ENCODE results near the gene CA14.
A peak's percentile ranks its signal among the peaks of the same experiment; 100 is the strongest.
"Not testable (repeated sequence)": the region's sequence is repeated elsewhere in the genome, so short reads cannot be mapped to it uniquely, and the experiment has no call there.

CA14 gene

DNA sequence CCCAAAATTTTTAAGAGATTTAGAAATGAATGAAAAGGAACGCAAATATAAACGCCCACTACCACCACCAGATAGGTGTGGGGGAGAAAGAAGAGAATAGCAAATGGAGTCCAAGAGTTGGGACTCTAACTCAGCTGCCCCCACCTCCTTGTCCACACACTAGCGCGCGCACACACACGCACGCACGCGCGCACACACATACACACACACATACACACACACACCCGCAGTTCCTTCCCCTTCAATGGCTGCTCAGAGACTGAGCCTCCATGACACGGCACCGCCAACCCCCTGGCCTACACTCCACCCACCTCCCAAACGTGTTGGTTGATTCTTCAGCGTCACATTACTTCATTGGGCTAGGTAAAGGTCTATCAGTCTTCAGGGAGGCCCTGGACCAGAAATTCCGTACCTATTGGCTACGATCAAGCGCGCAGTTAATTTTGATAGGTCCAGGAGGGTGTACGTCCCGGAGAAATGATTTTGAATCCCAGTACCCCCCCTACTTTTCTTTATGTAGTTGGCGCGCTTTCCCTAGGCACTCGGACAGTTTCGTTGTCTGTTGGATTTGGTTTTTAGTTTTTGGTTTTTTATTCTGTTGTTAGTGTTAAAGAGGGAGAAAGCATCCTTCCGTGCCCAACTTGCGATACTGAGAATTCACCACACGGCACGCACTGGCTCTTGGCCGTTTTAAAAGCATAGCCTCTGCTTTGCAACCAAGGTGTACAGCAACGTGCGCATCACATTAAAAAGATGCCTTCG is 21.5 kb upstream of the CA14 start, which contains the start of gene ANP32E:
ANP32E (minus strand) TSS at position 261 of the 762 bp plus-strand sequence. CDS start 326 bp downstream, outside the sequence.
- DNase-seq (ENCODE audit: low read depth in 2 of 2), result peak; percentile 86 to 88

DNA sequence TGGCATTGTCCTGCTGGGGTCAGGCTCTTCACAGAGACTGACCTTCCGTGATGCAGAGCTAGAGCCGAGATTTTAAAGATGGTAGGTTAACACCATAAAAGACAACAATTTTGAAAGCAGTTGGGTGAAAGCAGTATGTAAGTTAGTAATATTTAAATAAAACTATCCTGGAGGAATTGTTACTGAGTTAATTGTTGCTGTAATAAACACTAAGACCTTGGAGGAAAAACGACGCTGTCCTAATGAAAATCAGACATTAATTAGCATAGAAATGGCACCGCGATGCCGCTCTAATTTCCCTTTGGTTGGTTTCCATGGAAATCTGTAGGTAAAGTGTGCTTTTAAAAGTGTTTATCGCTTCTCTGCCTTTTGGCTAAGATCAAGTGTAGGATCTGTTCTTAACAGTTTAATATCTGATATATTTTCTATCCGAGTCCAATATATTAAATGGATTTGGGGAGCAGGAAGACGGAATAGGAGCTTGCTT is 20.9 kb upstream of the CA14 start:
- no peak for DNase-seq (ENCODE audit: low read depth in 2 of 2)

DNA sequence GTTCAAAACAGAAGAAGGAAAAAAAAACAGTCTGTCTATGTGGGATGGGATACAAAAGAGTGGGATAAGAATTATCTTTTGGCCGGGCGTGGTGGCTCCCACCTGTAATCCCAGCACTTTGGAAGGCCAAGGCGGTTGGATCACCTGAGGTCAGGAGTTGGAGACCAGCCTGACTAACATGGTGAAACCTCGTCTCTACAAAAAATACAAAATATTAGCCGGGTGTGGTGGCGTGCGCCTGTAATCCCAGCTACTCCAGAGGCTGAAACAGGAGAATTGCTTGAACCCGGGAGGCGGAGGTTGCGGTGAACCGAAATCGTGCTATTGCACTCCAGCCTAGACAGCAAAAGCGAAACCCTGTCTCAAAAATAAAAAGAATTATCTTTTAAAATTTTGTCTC is 20.4 kb upstream of the CA14 start:
- not testable (repeated sequence) for DNase-seq (ENCODE audit: low read depth in 2 of 2)

DNA sequence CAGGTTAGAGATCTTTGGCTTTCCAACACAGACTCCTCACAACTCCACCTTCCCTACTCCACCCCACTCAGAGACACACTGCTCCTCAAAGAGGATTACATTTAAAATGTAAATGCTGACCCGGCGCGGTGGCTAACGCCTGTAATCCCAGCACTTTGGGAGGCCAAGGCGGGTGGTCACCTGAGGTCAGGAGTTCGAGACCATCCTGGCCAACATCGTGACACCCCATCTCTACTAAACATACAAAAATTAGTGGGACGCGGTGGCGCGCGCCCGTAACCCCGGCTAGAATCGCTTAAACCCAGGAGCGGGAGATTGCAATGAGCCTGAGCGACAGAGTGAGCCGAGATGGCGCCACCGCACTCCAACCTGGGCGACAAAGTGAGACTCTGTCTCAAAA is 19.8 kb upstream of the CA14 start:
- DNase-seq (ENCODE audit: low read depth in 2 of 2), result no peak

DNA sequence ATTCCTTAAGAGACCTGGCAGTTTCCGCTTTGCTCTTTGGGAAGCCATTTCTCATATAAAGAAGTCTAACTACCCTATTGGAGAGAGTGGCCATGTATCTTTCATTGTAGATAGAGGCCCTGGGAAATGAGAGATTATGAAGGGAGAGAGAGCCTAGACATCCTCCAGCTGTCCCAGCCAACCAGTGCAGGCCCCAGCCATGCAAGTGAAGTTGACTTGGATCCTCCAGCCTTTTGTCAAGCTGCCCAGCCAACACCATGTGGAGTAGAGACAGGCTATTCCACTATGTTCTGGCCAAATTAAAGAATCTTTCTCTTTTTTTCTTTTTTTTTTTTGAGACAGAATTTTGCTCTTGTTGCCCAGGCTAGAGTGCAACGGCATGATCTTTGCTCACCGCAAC is 14.6 kb upstream of the CA14 start:
- DNase-seq (ENCODE audit: low read depth in 2 of 2), result no peak

DNA sequence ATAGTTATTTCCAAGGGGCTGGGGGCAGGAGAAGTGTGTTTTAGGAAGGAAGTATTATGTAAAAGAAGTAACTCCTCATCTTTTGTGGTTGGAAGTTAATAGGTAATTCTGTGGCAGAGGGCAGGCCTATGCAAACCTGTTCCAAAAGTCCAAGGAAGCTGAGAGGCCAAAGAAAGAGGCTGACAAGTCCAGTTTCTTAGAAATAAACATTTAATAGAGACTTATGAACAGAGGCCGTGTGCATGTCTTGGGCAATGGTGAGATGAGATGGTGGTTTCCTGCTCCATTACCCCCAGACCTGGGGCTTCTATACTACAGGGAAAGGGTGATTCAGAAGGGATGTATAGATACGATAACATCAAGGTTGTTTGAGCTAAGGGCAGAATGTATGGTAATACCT is 7.6 kb upstream of the CA14 start:
- no peak for DNase-seq (ENCODE audit: low read depth in 2 of 2)

DNA sequence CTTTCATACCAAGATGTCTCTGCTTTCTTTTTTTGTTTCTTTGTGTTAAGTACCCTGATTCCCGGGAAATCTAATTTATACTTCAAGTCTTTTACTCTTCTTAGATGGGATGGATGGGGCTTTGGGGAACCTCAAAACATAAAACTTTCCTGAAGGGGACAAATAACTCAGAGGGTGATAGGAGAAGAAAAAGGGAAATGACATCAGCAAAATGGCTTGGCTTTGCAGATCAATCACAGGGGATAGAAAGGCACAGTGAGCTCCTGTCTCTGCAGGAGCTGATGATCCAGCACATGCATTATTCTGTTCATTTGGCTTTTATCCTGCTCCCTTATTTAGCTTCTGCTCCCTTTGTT is 1.4 kb upstream of the CA14 start:
- DNase-seq (ENCODE audit: low read depth in 2 of 2), result no peak

DNA sequence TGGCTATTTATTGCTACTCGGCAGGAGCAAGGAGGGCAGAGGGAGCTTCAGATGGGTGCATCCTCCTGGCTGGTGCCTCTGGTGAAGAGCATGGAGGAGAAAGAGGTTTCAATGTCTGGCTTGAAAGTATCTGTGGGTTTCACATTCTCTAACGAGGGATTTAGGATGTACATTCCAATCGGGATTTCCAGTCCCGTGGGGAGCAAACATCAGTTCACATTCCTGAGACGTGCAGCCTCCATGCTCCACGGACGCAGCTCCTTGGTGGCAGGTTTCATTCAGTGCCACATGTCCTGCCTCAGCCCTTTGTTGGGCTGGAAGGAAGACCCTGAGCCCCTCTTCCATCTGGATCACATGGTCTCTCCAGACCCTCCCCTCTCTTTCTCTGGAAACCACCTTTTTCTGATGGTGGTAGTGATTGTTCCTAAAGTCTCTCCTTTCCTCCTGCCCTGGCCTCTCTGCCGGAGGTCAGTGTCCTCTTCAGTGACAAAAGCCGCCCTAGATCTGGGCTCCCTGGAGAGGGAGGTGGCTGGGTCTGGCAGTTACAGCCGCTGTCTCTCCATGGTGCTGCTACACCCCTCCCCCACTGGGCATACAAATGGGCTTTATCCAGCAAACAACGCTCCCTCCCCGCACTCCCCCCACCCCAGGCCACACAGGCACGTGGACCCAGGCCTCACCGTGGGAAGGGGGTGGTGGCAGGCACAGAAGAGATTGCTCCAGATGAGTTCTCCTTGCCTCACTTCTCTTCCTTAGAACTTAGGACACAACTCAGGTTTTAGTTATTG is 826 bp upstream of the CA14 start:
- no peak for DNase-seq (ENCODE audit: low read depth in 2 of 2)

DNA sequence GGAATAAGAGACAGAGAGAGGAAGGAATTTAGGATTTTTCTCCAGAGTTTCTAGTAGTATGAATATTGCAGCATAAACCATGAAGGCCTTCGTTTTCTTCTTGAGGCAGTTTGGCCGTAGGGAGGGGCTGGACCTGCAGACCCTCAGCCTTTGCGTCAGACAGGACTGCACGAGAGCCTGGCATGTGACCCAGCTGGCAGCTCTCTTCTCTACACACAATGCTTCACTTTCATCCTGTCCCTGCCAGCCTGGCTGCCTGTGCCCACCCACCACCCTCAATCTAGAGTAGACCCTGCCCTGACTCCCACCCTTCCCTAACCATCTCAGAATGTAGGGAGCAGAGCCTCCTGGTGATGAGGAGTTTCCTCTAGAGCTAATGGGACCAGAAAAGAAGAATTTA is 1.6 kb downstream of the CA14 start:
- no peak for DNase-seq (ENCODE audit: low read depth in 2 of 2)

DNA sequence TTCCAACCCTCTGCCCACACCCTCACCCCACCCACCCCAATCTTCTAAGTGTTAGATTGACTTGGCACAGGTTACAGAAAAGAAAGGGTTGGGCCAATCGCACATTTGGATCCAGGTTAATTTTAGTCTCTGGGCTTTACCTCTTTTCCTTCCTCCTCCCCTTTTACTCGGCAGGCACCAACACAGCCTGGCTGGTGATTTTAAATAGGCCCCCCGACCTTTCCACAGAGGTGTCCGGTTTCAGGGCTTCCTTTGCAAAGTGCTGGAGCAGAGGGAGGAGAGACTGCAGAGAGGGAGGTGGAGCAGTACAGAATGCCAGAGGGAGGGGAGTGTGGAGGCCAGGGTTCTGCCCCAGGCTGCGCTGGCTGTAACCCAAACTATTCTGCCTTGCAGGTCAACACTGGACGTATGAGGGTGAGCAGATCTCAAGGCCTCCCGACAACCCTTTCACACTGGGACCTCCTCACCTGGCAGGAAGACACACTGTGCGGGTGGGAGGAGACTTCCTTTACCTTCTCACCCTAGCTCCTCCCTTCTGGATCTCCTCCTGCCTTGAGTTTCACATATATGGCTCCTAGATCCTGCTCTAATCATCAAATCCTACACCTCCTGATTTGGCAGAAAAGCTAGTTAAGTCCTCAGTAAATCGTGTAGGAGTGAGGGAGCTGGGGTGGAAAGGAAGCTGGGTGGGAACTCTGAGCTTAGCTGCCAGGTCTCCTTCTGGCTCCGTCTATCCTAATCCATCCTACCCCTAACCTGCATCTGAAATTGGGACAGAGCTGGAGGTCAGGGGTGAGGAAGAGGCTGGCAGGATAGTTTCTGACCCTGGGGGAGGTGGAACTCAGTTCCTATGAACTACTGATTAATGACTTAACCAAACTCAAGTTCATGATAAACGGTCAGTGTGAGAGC is 2.4 kb downstream of the CA14 start:
- DNase-seq (ENCODE audit: low read depth in 2 of 2), result no peak

DNA sequence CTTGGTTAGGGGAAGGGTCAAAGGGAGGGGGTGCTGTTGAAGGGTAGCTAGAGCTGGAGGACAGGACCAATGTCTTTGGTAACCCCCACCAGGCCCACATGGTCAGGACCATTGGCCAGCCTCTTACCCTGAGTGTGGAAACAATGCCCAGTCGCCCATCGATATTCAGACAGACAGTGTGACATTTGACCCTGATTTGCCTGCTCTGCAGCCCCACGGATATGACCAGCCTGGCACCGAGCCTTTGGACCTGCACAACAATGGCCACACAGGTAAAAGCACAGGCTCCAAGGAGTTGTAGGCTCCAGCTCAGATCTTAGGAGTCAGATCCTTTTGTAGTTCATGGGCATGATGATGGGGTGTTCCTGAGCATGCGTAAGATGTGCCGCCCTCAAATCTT is 3.8 kb downstream of the CA14 start:
- DNase-seq (ENCODE audit: low read depth in 2 of 2), result no peak

DNA sequence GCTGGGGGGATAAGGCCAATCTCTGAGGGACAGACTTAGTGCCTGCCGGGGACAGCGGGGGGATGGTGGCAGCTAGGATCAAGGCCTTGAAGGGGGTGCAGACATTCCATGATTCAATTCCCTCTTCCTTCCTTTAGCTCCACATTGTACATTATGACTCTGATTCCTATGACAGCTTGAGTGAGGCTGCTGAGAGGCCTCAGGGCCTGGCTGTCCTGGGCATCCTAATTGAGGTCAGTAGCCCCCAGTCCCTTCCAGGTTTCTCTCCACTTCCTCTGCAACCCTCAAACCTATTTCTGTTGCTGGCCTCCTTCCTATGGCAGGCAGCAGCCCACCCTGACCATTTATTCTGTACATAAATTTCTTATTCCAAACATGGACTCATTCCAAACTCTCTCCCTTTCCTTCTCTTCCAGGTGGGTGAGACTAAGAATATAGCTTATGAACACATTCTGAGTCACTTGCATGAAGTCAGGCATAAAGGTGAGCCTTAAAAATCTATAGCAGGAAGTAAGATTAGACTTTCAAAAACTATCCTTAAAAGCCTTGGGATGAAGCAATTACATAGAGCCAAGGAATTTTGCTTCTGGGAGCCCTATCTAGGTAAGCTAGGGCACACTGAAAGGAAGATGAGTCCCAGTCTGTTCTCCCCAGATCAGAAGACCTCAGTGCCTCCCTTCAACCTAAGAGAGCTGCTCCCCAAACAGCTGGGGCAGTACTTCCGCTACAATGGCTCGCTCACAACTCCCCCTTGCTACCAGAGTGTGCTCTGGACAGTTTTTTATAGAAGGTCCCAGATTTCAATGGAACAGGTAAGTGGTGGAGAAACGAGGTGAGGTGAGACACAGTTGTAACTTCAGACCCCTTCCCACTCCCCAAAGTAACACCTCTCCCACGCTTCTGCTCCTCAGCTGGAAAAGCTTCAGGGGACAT is 5.1 kb downstream of the CA14 start:
- no peak for DNase-seq (ENCODE audit: low read depth in 2 of 2)

DNA sequence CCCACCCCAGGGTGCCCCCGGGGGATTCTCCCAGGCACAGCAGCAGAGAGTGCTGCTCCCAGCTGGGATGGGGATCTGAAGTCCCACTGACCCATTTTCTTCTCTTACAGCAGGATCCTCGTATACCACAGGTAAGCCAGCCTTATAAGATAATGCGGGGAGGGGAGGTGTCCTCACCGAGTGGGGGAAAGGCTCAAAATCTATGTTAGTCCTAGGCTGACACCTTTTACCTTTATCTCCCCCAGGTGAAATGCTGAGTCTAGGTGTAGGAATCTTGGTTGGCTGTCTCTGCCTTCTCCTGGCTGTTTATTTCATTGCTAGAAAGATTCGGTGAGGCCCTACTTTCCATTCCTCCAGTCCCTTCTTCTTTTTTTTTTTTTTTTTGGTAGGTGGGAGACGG is 6.0 kb downstream of the CA14 start:
- DNase-seq (ENCODE audit: low read depth in 2 of 2), result no peak

DNA sequence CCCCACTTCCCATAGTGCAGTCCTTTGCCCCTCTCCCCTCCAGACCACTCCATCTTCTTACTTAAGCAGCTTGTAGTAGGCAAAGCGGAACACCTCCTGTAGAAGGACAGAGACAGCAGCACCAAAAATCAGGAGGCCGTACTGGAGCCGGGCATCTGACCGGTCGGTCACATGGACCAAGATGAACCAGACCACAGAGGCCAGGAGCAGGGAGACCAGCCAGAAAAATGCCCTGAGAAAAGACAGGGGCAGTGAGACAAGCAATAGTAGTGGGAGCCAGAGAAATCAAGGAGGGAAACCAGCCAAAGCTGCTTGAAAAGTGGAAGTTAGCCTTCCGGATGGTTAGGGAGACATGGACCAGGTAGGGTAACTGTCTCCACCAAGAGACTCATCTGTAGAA is 10.3 kb downstream of the CA14 start:
- DNase-seq (ENCODE audit: low read depth in 2 of 2), result no peak

DNA sequence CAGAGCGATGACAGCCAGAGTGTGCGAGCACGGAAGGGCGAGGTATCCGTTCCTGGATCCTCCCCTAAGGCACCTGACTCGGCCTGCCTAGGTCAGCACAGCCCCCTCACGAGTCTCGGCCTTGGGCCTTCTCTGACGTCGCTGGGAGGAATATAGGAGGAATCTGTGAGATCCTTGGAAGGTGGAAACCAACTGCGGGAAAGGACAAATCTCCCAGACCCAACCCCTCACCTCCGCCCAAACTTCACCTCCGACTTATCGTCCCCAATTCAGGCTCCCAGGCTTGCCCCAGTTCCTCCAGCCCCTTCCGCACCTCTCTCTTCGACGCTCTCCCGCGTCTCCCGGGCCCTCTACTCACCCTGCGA is 10.7 kb downstream of the CA14 start:
- DNase-seq (ENCODE audit: low read depth in 2 of 2), result no peak

DNA sequence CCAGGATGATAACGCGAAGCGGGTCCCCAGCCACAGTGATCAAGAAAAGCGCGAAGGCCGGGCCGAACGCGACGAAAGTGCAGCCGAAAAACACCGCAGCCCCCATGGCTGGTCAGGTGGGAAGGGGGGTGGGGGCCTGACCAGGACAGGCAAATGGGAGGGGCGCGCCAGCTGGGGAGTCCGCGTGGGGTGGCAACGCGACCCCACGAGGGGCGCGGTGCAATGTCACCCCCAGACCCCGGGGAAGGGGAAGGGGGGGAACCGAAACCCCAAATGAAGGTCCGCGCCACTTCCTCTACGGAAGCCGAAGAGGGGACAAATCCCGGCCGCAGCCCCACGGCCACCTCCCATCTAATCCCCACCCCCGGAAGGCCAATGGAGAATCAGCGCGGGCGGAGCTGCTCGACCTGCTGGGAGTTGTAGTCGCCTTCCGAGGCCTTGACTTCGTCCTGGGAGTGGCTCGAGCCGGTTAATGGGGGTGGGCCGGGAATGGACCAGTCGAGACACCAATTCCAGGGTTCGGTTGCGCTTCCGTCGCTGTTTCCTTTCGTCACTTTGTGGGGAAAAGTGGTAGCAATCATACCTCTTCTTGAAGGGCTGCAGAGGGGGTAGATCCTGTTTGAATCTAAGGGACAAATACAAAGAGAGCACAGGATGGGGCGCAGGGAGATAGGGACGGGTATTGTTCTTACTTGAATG is 11.3 kb downstream of the CA14 start, which contains the start of gene APH1A:
APH1A (minus strand) TSS at position 312 of the 699 bp plus-strand sequence; CDS start at position 106, 206 bp downstream.
- peak; percentile 91 for DNase-seq (ENCODE audit: low read depth in 2 of 2)

DNA sequence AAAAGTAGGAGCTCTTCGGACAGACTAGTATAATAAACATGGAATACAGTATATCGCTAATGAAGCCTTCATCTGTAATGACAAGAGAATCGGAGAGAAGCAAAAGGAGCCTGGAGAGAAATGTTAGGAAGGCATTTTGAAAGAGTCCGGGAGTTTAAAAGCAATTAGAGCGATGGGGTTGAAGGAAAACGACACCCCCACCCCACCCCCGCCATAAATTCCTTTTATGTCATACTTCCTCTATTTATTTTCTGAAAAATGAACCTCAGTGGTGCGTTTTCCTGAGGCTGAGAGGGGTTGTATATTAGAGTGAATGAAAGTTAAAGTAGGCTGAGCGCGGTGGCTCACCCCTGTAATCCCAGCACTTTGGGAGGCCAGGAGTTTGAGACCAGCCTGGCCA is 11.9 kb downstream of the CA14 start:
- DNase-seq (ENCODE audit: low read depth in 2 of 2), result no peak

DNA sequence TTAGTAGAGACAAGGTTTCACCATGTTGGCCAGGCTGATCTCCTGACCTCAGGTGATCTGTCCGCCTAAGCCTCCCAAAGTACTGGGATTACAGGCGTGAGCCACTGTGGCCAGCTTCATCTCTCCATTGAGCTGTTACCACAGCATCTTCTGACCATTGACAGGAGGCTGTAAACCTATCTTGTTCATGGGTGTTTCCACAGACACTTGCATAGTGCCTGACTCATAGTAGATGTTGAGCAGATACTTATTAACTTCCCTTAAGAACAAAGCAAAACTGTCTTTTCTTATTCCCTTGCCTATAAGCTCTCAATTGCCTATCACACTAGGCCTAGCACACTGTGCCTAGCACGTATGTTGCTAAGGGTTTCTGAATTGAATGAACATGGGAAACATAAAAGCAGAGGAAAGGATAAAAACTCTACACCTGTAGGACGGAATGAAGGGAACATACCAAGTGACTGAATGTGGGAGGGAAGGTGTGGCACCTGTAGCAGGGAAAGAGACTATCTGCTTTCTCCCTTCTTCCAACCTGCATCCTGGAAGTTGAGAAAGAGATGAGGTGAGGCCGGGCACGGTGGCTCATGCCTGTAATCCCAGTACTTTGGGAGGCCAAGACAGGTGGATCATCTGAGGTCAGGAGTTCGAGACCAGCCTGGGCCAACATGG is 13.9 kb downstream of the CA14 start:
- no peak for DNase-seq (ENCODE audit: low read depth in 2 of 2)

DNA sequence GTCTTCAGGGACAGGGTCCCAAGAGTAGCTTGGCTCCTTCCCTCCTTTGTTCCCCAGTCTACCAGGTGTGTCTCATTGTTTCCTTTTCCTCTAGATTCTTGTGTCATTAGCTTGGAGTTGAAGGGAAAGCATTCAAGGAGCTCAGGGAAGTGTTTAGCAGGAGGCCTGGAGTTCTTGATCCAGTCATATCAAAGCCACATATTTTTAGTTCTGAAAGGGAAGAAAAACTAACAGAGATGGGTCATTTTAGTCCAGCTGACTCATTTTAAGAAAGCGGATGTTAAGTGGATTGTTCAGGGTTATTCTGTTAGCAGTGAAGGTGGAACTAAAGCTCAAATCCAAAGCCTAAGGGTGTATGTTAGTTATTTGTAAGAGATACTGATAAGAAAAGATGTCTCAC is 15.7 kb downstream of the CA14 start:
- DNase-seq (ENCODE audit: low read depth in 2 of 2), result no peak
